HTR-8/SVneo (cell line): ENCODE data around the gene CAB39.

Experiments used
- DNase-seq: peaks from one replicate; pipeline ENCODE4 v3.0.0; 2011; ENCODE audit warnings: low spot score, mixed read lengths; ENCODE audit not compliant: insufficient read length
- FAIRE-seq: peaks from 2 replicates; lab custom pipeline; 2011; peaks lifted over from hg19 to GRCh38; lab: Jason Lieb, UNC

The CAB39 gene

GRCh38 chr2:230842473-230842872 is 129.8 kb downstream of the CAB39 start:
- no peak for DNase-seq

GRCh38 chr2:230843132-230843531 is 130.5 kb downstream of the CAB39 start:
- FAIRE-seq (no peak), DNase-seq (no peak)

More at GRCh38 chr2:230842473-230842872, 129.8 kb downstream of the CAB39 start:
- no peak for FAIRE-seq

GRCh38 chr2:230846360-230846759 is 133.7 kb downstream of the CAB39 start:
- no peak for DNase-seq
- no peak for FAIRE-seq

GRCh38 chr2:230847883-230848388 is 135.3 kb downstream of the CAB39 start:
- FAIRE-seq (no peak), DNase-seq (peak; percentile 86)

- DNase-seq (peak; percentile 50), FAIRE-seq (no peak)
These were observed 137.2 kb downstream of the CAB39 start for GRCh38 chr2:230849633-230850357.

- FAIRE-seq (no peak), DNase-seq (no peak)
These were observed 137.7 kb downstream of the CAB39 start for GRCh38 chr2:230850358-230850658.

GRCh38 chr2:230852113-230852512 is 139.5 kb downstream of the CAB39 start:
- DNase-seq (no peak), FAIRE-seq (no peak)

- DNase-seq: no peak
- no peak for FAIRE-seq
These were observed 149.1 kb downstream of the CAB39 start for GRCh38 chr2:230861552-230862255.

GRCh38 chr2:230862292-230862691 is 149.7 kb downstream of the CAB39 start:
- FAIRE-seq (no peak), DNase-seq (no peak)

GRCh38 chr2:230863031-230863430 is 150.4 kb downstream of the CAB39 start:
- FAIRE-seq (no peak), DNase-seq (no peak)

- no peak for FAIRE-seq
- DNase-seq: no peak
These were observed 150.9 kb downstream of the CAB39 start for GRCh38 chr2:230863442-230864121.

- FAIRE-seq: no peak
- DNase-seq: no peak
These were observed 151.5 kb downstream of the CAB39 start for GRCh38 chr2:230864122-230864604.

- DNase-seq (peak; percentile 91), FAIRE-seq (peak; percentile 83)
These were observed 152.1 kb downstream of the CAB39 start, which contains the start of gene ITM2C for GRCh38 chr2:230864605-230865306. TSS of gene ITM2C (plus strand) at chr2:230864942. CDS start at chr2:230865026, 84 bp downstream.

- FAIRE-seq (no peak), DNase-seq (no peak)
These were observed 152.7 kb downstream of the CAB39 start for GRCh38 chr2:230865307-230865765.

- FAIRE-seq: no peak
- DNase-seq: no peak
These were observed 153.4 kb downstream of the CAB39 start for GRCh38 chr2:230865766-230866755.

- no peak for FAIRE-seq
- no peak for DNase-seq
These were observed 154.3 kb downstream of the CAB39 start for GRCh38 chr2:230866756-230867523.

GRCh38 chr2:230868161-230868946 is 155.7 kb downstream of the CAB39 start:
- DNase-seq (no peak), FAIRE-seq (no peak)
